ENCODE results near the gene ZNF154. TPM values are rescaled to one million over a fixed set of nuclear protein-coding genes. Genes with fewer than 3 reads are reported as not detected.

Gene ZNF154
- polyA plus RNA-seq, 2 of the 4 experiments (the other 2 are of a cell fraction) = not detected

DNA sequence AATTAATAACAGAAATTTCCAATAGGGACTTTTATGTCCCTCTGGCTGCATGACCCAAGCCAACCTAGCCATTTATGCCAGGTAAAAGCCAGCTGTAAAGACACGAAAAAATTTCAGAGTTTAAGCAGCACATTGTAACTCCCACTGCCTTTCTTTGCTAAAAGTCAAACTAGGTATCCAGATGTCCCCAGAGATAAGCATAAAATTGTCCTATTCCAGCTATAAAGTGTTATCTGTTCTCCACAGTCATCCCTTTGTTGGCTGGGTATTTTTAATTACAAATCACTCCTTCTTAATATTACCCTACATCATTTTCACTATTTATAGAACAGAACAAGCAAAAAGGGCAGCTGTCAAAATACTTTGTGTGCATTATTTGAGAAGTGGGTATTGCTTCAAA is 3.2 kb upstream of the ZNF154 start (continued):
- no peak for TF ChIP-seq NPAS2 (CRISPR knock-in tag; IDR thresholded peaks at IDR 0.05; ENCODE audit: borderline replicate concordance)
- no peak for TF ChIP-seq CHD4 (IDR thresholded peaks at IDR 0.05; ENCODE audit: borderline replicate concordance)
- TF ChIP-seq, protein P1, sequence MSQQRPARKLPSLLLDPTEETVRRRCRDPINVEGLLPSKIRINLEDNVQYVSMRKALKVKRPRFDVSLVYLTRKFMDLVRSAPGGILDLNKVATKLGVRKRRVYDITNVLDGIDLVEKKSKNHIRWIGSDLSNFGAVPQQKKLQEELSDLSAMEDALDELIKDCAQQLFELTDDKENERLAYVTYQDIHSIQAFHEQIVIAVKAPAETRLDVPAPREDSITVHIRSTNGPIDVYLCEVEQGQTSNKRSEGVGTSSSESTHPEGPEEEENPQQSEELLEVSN (IDR thresholded peaks at IDR 0.05; ENCODE audit: borderline replicate concordance, low read depth) = no peak
- TF ChIP-seq JUN (IDR thresholded peaks at IDR 0.05) = no peak
- TF ChIP-seq ESRRA (IDR thresholded peaks at IDR 0.05; ENCODE audit: borderline replicate concordance, low read length) = no peak
- no peak for TF ChIP-seq ZFP36 (IDR thresholded peaks at IDR 0.05; ENCODE audit: borderline replicate concordance, partially characterized antibody)

DNA sequence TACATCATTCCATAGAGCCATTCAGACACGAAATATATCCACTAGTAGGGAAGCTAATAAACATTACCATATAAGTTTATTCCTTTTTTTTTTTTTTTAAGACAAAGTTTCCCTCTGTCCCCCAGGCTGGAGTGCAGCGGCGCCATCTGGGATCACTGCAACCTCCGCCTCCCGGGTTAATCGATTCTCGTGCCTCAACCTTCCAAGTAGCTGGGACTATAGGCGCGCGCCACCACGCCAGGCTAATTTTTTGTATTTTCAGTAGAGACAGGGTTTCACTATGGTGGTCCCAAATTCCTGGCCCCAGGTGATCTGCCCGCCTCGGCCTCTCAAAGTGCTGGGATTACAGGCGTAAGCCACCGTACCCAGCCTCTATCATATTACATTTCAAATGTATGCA is 612 bp upstream of the ZNF154 start:
- DNase-seq (ENCODE audit: low read depth in 1 of 2, low spot score in 1 of 2) (no peak), ATAC-seq (no peak), FAIRE-seq (no peak)
- CTCF ChIA-PET = no interaction called here
- Histone ChIP-seq H3K4me1 (no peaks in the 10 kb centered on the region), H3K27ac (no peak overlapping the region), H3K4me2 (no peak overlapping the region), H3K9me3 (peaks cover 92% of the 10 kb centered on the region), H3K4me3 (no peak overlapping the region)
- WGBS (ENCODE audit: missing lambda C conversion rate) = 84% methylated on average over 15 of the region's 15 CpGs
- no peak for TF ChIP-seq NFE2L2 (conservative IDR thresholded peaks at IDR 0.05; ENCODE audit: low read length)
- no peak for TF ChIP-seq BHLHE40 (IDR thresholded peaks at IDR 0.05; ENCODE audit: low read depth, low read length)
- no peak for TF ChIP-seq ESRRA (IDR thresholded peaks at IDR 0.05; ENCODE audit: borderline replicate concordance, low read length)
- no peak for TF ChIP-seq NR3C1 (IDR thresholded peaks at IDR 0.05)
- no peak for TF ChIP-seq EP300 (IDR thresholded peaks at IDR 0.05)
- TF ChIP-seq CBX2 (IDR thresholded peaks at IDR 0.05; ENCODE audit: borderline replicate concordance, low read depth) = no peak
- no peak for TF ChIP-seq HEYL (CRISPR knock-in tag; IDR thresholded peaks at IDR 0.05)
- POLR2A ChIA-PET = no interaction called here

DNA sequence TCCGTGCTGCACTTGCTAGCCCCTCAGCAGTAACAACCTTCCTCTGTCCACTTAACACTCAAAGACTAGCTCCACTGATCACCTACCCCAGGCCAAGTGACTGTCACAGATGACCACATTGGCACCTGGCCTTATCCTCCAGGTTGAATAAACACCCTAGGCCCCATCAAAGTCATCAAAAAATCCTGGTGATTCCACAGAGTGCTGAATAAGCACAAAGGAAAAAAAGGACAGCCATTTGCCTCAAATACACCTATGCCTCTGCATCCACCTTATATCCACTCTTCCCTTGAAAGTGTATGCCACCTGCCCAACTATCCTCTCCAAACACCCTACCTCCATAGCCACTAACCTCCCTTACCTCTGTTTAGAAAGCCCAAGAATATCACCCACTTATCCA is 2.7 kb downstream of the ZNF154 start:
- TF ChIP-seq SREBF2 (IDR thresholded peaks at IDR 0.05) (no peak), MAFK (IDR thresholded peaks at IDR 0.05; ENCODE audit: partially characterized antibody) (peak; percentile 80)
- ATAC-seq = no peak
- no peak for DNase-seq (ENCODE audit: low read depth in 1 of 2, low spot score in 1 of 2)
- Histone ChIP-seq H3K4me2 (no peak overlapping the region), H3K4me1 (no peaks in the 10 kb centered on the region), H3K9me3 (peaks cover 95% of the 10 kb centered on the region), H3K27ac (no peak overlapping the region), H3K4me3 (no peak overlapping the region)
- no peak for FAIRE-seq
- whole genome bisulfite sequencing (ENCODE audit: missing lambda C conversion rate) = 95% methylated on average over 1 of the region's 1 CpG
- POLR2A ChIA-PET = no interaction called here
- CTCF ChIA-PET = no interaction called here

DNA sequence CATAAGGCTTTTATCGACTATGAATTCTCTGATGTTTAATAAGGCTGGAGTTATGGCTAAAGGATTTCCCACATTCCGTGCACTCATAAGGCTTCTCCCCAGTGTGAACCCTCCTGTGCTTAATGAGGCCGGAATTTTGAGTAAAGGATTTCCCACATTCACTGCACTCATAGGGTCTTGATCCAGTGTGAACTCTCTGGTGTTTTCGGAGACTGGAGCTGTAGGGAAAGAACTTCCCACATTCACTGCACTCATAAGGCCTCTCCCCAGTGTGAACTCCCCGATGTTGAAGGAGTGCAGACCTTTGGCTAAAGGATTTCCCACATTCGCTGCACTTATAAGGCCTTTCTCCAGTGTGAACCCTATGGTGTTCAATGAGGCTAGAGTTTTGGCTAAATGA is 7.4 kb downstream of the ZNF154 start:
- H3K27ac ChIP-seq = no peak overlapping the region
- peaks cover 95% of the 10 kb centered on the region for H3K9me3 ChIP-seq
- no peak overlapping the region for H3K4me3 ChIP-seq
- TF ChIP-seq GATA3 (IDR thresholded peaks at IDR 0.05; ENCODE audit: borderline replicate concordance) (no peak), RFX5 (IDR thresholded peaks at IDR 0.05) (no peak), MAFK (IDR thresholded peaks at IDR 0.05; ENCODE audit: partially characterized antibody) (no peak), KDM5A (IDR thresholded peaks at IDR 0.05) (no peak), FOXS1 (CRISPR knock-in tag; IDR thresholded peaks at IDR 0.05) (no peak), NFE2L2 (conservative IDR thresholded peaks at IDR 0.05; ENCODE audit: low read length) (no peak), HOXA7 (CRISPR knock-in tag; IDR thresholded peaks at IDR 0.05) (no peak), NR3C1 (IDR thresholded peaks at IDR 0.05) (no peak), HOXB5 (CRISPR knock-in tag; IDR thresholded peaks at IDR 0.05) (no peak), NPAS2 (CRISPR knock-in tag; IDR thresholded peaks at IDR 0.05; ENCODE audit: borderline replicate concordance) (no peak), EHMT2 (IDR thresholded peaks at IDR 0.05; ENCODE audit: low read depth) (no peak), JUNB (IDR thresholded peaks at IDR 0.05) (no peak), SREBF2 (IDR thresholded peaks at IDR 0.05) (no peak), FOSL2 (IDR thresholded peaks at IDR 0.05) (no peak), FOSL2 (CRISPR knock-in tag; IDR thresholded peaks at IDR 0.05) (no peak), PHF8 (IDR thresholded peaks at IDR 0.05; ENCODE audit: borderline replicate concordance, low read depth) (no peak), HOXB13 (CRISPR knock-in tag; IDR thresholded peaks at IDR 0.05; ENCODE audit: low read depth) (no peak)
- TF ChIP-seq, protein P2, sequence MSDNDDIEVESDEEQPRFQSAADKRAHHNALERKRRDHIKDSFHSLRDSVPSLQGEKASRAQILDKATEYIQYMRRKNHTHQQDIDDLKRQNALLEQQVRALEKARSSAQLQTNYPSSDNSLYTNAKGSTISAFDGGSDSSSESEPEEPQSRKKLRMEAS (IDR thresholded peaks at IDR 0.05) = no peak
- TF ChIP-seq, protein P3, sequence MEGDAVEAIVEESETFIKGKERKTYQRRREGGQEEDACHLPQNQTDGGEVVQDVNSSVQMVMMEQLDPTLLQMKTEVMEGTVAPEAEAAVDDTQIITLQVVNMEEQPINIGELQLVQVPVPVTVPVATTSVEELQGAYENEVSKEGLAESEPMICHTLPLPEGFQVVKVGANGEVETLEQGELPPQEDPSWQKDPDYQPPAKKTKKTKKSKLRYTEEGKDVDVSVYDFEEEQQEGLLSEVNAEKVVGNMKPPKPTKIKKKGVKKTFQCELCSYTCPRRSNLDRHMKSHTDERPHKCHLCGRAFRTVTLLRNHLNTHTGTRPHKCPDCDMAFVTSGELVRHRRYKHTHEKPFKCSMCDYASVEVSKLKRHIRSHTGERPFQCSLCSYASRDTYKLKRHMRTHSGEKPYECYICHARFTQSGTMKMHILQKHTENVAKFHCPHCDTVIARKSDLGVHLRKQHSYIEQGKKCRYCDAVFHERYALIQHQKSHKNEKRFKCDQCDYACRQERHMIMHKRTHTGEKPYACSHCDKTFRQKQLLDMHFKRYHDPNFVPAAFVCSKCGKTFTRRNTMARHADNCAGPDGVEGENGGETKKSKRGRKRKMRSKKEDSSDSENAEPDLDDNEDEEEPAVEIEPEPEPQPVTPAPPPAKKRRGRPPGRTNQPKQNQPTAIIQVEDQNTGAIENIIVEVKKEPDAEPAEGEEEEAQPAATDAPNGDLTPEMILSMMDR (IDR thresholded peaks at IDR 0.05) = no peak
- TF ChIP-seq, protein P4, sequence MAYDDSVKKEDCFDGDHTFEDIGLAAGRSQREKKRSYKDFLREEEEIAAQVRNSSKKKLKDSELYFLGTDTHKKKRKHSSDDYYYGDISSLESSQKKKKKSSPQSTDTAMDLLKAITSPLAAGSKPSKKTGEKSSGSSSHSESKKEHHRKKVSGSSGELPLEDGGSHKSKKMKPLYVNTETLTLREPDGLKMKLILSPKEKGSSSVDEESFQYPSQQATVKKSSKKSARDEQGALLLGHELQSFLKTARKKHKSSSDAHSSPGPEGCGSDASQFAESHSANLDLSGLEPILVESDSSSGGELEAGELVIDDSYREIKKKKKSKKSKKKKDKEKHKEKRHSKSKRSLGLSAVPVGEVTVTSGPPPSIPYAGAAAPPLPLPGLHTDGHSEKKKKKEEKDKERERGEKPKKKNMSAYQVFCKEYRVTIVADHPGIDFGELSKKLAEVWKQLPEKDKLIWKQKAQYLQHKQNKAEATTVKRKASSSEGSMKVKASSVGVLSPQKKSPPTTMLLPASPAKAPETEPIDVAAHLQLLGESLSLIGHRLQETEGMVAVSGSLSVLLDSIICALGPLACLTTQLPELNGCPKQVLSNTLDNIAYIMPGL (CRISPR knock-in tag; IDR thresholded peaks at IDR 0.05; ENCODE audit: borderline replicate concordance) = no peak
- TF ChIP-seq, protein P5, sequence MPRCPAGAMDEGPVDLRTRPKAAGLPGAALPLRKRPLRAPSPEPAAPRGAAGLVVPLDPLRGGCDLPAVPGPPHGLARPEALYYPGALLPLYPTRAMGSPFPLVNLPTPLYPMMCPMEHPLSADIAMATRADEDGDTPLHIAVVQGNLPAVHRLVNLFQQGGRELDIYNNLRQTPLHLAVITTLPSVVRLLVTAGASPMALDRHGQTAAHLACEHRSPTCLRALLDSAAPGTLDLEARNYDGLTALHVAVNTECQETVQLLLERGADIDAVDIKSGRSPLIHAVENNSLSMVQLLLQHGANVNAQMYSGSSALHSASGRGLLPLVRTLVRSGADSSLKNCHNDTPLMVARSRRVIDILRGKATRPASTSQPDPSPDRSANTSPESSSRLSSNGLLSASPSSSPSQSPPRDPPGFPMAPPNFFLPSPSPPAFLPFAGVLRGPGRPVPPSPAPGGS (IDR thresholded peaks at IDR 0.05) = no peak
- no peaks in the 10 kb centered on the region for H3K4me1 ChIP-seq
- 89% methylated on average over 6 of the region's 6 CpGs for WGBS (ENCODE audit: missing lambda C conversion rate)
- POLR2A ChIA-PET = no interaction called here
- ATAC-seq (no peak), FAIRE-seq (no peak), DNase-seq (ENCODE audit: low read depth in 1 of 2, low spot score in 1 of 2) (no peak)
- H3K4me2 ChIP-seq = no peak overlapping the region
- CTCF ChIA-PET = no interaction called here

Data from A549 (cell line).